AG04449 (cell line): ENCODE results near the gene PAAF1.

Experiments
- CTCF ChIA-PET: fragments of 350-600 bp; formaldehyde crosslinking; extraction: SDS; loops from one replicate; lab custom pipeline; 2021; ENCODE audit warnings: antibody characterized with exemption; lab: Yijun Ruan, JAX
- POLR2A ChIA-PET: fragments of 400-600, 350-600 bp; formaldehyde crosslinking; extraction: SDS; loops from one replicate; lab custom pipeline; 2020; ENCODE audit warnings: antibody characterized with exemption, inconsistent platforms; lab: Yijun Ruan, JAX
- DNase-seq: peaks from one replicate; pipeline ENCODE4 v3.0.0-alpha.2; 2010; ENCODE audit warnings: low read depth, low spot score
- H3K4me3 ChIP-seq: 2 replicates; pipeline ENCODE4 v1.5.1; 2011; ENCODE audit warnings: low read depth, mild to moderate bottlenecking, control low read depth, low read length
- TF ChIP-seq, protein P1 (sequence below): IDR thresholded peaks from one replicate; pipeline ENCODE4 v1.5.1; 2011; ENCODE audit warnings: mild to moderate bottlenecking, moderate library complexity, low read length, control low read depth, inconsistent platforms; ENCODE audit not compliant: insufficient read depth; ENCODE audit errors: missing control alignments

The PAAF1 gene

DNA sequence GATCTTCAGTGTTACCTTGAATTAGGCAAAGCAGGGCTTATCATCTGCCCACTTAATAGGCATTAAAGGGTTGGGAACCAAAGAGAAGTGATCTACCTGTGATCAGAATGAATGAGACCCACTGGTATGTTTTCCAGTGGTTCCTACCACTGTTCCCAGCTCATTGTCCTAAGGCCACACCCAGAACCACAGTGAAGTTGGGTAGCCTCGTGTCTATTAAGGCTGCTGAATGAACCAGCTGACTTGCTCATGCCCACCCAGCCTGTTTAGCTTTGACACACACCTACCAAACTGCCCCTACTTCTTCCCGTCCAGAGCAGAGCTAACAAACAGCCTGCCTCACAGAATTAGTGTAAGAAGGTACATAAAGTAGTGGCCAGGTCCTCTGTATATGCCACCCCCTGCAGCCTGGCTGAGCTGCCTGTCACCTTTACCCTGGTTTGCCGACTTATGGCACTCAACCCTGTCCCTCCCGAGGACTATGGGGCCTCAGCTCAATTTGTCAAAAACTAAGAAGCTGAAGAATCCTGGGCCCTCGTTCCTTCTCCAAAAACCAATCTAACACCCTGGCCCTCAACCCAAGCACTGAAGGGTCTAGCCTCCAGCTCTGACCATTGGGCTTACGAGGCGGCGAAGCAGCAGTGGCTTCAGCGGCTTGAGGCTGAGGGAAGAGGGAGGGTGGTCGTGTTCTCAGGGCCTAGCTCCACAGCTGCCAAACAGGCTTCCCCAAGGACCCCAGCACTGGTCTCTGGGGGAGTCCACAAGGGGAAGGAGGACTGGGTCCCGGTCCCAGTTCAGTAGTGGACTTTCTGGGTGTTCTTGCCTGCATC, 96.0 kb downstream of the PAAF1 start:
- CTCF ChIA-PET = interaction anchor here (12.0 kb wide), 1 partner anchor 6 kb away, joined by 105 read pairs; no protein-coding TSS in a partner anchor
- POLR2A ChIA-PET = no interaction called here
- no peak for DNase-seq
- TF ChIP-seq, protein P1, sequence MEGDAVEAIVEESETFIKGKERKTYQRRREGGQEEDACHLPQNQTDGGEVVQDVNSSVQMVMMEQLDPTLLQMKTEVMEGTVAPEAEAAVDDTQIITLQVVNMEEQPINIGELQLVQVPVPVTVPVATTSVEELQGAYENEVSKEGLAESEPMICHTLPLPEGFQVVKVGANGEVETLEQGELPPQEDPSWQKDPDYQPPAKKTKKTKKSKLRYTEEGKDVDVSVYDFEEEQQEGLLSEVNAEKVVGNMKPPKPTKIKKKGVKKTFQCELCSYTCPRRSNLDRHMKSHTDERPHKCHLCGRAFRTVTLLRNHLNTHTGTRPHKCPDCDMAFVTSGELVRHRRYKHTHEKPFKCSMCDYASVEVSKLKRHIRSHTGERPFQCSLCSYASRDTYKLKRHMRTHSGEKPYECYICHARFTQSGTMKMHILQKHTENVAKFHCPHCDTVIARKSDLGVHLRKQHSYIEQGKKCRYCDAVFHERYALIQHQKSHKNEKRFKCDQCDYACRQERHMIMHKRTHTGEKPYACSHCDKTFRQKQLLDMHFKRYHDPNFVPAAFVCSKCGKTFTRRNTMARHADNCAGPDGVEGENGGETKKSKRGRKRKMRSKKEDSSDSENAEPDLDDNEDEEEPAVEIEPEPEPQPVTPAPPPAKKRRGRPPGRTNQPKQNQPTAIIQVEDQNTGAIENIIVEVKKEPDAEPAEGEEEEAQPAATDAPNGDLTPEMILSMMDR = no peak
- no peak overlapping the region for H3K4me3 ChIP-seq

DNA sequence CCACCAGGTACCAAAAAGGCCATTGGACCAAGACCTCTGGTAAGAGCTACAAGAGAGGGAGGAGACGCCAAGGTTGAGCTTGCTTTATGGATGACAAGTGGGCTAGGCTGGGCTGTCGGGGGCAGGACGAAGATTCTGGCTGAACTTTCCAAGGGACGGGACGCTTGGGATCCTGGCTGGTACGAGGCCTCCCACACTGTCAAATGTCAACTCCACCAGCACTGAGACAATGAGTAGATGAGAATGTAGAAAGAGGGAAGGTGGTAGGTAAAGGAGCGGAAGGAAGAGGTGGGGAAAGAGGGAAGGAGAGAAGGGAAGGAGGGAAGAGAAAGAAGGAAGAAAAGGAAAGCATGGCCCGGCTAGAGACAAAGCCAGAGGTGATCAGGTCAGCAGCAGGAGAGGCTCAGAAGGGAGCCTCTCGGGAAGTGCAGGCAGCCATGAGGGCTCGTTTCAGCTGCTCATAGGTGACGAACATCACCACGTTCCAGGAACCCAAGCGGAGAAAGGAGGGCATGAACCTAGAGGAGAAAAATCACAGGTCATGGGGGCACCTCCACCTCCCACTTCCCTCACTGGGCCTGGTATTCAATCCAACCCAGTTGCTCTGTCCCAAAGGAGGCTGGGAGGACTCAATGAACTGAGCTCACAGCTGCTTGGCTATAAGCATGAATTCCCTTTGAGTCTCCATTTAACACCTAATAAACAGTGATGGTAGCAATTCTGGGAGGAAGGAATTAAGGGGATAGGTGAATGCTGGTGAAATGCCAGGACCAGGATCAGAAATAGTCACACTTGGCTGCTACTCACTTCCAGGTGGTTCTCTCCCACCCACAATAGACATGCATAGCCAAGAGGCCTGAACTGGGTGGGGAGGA, 98.0 kb downstream of the PAAF1 start:
- ChIA-PET POLR2A (no interaction called here), CTCF (interaction anchor here (12.0 kb wide), 1 partner anchor 8 kb away, joined by 105 read pairs; no protein-coding TSS in a partner anchor)
- no peak overlapping the region for H3K4me3 ChIP-seq
- TF ChIP-seq, protein P1 = no peak
- no peak for DNase-seq

DNA sequence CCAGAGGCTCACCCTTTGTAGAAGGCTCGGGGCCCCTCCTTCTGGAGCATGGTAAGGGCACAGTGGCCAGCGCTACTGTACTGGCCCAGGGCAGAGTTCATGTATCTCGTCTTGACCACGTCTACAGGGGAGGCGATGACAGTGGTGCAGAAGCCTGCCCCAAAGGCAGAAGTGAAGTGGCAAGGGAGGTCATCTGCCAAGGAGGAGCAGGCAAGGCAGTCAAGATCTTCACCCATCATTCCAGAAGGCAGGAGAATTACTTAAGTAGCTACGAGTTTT, 98.6 kb downstream of the PAAF1 start:
- ChIA-PET POLR2A (no interaction called here), CTCF (interaction anchor here (12.0 kb wide), 1 partner anchor 9 kb away, joined by 105 read pairs; no protein-coding TSS in a partner anchor)
- DNase-seq = no peak
- no peak overlapping the region for H3K4me3 ChIP-seq
- TF ChIP-seq, protein P1 = no peak

DNA sequence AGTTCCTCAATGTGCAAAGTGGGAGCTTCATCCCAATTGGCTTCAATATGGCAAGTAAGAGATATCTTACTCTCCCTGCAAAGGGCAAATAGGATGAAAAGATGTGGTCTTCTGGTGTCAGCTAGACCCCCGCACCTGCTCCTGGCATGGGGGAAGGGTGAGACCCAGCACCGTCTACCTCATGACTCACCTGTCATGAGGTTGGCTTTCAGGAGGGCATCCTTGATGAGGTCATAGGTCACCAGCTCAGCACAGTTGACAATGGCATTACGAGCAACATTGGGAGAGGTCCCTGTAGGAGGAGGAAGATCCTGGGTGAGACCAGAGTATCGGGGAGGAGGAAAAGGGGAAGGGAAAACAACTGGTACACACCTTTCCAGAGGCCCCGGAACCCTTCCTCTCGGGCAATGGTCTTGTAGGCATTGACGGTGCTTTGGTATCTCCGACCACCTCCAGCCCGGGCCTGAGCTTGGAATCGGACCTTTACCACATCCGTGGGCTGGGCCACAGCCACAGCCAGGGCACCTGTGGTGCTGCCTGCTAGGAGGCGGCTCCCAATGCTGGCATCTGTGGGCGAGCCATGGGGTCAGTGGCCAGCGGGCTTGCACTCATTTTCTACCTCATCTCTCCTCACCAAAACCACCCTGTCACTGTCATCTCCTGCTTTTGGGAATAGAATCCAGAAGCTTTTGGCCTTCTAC, 99.8 kb downstream of the PAAF1 start:
- CTCF ChIA-PET = interaction anchor here (12.0 kb wide), 1 partner anchor 10 kb away, joined by 105 read pairs; no protein-coding TSS in a partner anchor
- TF ChIP-seq, protein P1 = no peak
- no peak overlapping the region for H3K4me3 ChIP-seq
- POLR2A ChIA-PET = no interaction called here
- DNase-seq = no peak

DNA sequence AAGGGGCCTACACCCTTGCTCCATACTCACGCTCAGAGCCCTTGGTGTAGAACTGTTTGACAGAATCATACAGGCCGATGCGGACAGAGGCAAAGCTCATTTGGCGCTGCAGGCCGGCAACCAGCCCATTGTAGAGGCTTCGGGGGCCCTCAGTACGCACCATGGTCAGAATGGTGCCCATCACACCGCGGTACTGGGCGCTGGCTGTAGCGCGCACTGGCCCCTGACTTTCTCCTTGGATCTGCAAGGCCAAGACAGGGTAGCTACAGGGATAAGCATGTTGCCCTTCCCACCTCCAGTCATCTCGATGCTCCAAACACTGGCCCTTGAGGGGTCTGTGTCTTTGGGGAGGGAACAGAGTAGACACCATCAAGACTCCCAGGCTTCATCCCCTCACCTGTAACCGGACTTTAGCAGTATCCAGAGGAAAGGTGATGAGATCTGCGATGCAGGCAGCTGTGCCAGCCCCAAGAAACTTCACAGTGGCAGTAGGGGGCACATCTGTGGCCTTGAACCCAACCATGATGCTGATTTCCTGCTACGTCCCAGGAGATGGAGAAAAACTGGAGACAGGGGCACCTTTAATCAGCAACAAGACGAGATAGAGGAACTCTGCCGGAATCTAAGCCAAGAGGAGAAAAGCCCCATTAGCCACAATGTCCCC, 101.2 kb downstream of the PAAF1 start:
- TF ChIP-seq, protein P1 = no peak
- DNase-seq = no peak
- ChIA-PET POLR2A (no interaction called here), CTCF (interaction anchor here (12.0 kb wide), 1 partner anchor 11 kb away, joined by 105 read pairs; no protein-coding TSS in a partner anchor)
- no peak overlapping the region for H3K4me3 ChIP-seq
